OCI-LY7 (cell line): ENCODE measurements around the gene ANKH. TPM values are rescaled to one million over a fixed set of nuclear protein-coding genes. Genes with fewer than 3 reads are reported as not detected.

Experiments
- BruUV-seq: library from RNA; stranded (reverse); fragments of 400-500 nt; replicated peaks from 2 replicates; lab custom pipeline; 2021; lab: Mats Ljungman, UMichigan
- CTCF ChIA-PET: fragments of 300-600 bp; sonication (Branson Sonifier 250); formaldehyde crosslinking; loops from one replicate; lab custom pipeline; 2022; ENCODE audit warnings: antibody characterized with exemption; ENCODE audit not compliant: unreplicated experiment; lab: Charles Lee
- POLR2A ChIA-PET: fragments of 300-600 bp; sonication (Branson Sonifier 250); formaldehyde crosslinking; loops from one replicate; lab custom pipeline; 2022; ENCODE audit warnings: antibody characterized with exemption; lab: Charles Lee
- DNase-seq: peaks from one replicate; pipeline ENCODE4 v3.0.0-alpha.2; 2015; ENCODE audit warnings: low spot score
- H2AFZ ChIP-seq: fragments of 200-600 bp; sonication (generic), shearing (Covaris generic); 2 replicates; pipeline ENCODE4 v1.6.1; 2014; ENCODE audit warnings: mild to moderate bottlenecking, antibody characterized with exemption, low read length, moderate library complexity
- H3K27ac ChIP-seq: fragments of 200-600 bp; sonication (generic); 2 replicates; pipeline ENCODE4 v1.5.1; 2014; ENCODE audit warnings: mixed run types, low read depth, mild to moderate bottlenecking, moderate library complexity, low read length, inconsistent platforms; ENCODE audit not compliant: poor library complexity, severe bottlenecking
- H3K36me3 ChIP-seq: fragments of 200-600 bp; sonication (generic); 2 replicates; pipeline ENCODE4 v1.6.1; 2014; ENCODE audit warnings: mild to moderate bottlenecking, antibody characterized with exemption, low read length, moderate library complexity, mixed read lengths; ENCODE audit not compliant: insufficient read depth
- H3K4me1 ChIP-seq: fragments of 200-600 bp; sonication (generic); 2 replicates; pipeline ENCODE4 v1.5.1; 2014; ENCODE audit warnings: mild to moderate bottlenecking, low read length; ENCODE audit not compliant: insufficient read depth, poor library complexity, severe bottlenecking
- H3K4me2 ChIP-seq: fragments of 200-600 bp; sonication (generic); 2 replicates; pipeline ENCODE4 v1.6.1; 2014; ENCODE audit warnings: mild to moderate bottlenecking, low read length
- H3K4me3 ChIP-seq: fragments of 200-600 bp; sonication (generic); 2 replicates; pipeline ENCODE4 v1.5.1; 2014; ENCODE audit warnings: mild to moderate bottlenecking, low read depth, low read length; ENCODE audit not compliant: poor library complexity, severe bottlenecking
- H3K79me2 ChIP-seq: fragments of 200-600 bp; sonication (generic); 2 replicates; pipeline ENCODE4 v1.6.1; 2016; ENCODE audit warnings: low read depth, mild to moderate bottlenecking, low read length, moderate library complexity, mixed read lengths; ENCODE audit not compliant: insufficient read depth
- H3K9me2 ChIP-seq: fragments of 200-600 bp; sonication (generic); 2 replicates; pipeline ENCODE4 v1.6.1; 2016; ENCODE audit warnings: mild to moderate bottlenecking, low read length, mixed read lengths; ENCODE audit not compliant: insufficient read depth
- H3K9me3 ChIP-seq: fragments of 200-600 bp; sonication (generic); 2 replicates; pipeline ENCODE4 v1.6.1; 2014; ENCODE audit warnings: mild to moderate bottlenecking, mixed run types, low read length, mixed read lengths
- H4K20me1 ChIP-seq: fragments of 200-600 bp; sonication (generic); 2 replicates; pipeline ENCODE4 v1.6.1; 2014; ENCODE audit warnings: mild to moderate bottlenecking, antibody characterized with exemption, low read length, moderate library complexity, mixed read lengths; ENCODE audit not compliant: insufficient read depth
- EZH2phosphoT487 ChIP-seq: fragments of 200-600 bp; sonication (generic); IDR thresholded peaks from 2 replicates; pipeline ENCODE4 v1.6.1; 2018; ENCODE audit warnings: low read depth, borderline replicate concordance, mild to moderate bottlenecking, mixed run types, antibody characterized with exemption, low read length, moderate library complexity, mixed read lengths
- intact Hi-C: fragments of 100-400 bp; cut with micrococcal nuclease; formaldehyde crosslinking; loops from one replicate; pipeline ENCODE4 v1.10.0; 2022; ENCODE audit not compliant: unreplicated experiment
- total RNA-seq, 2 experiments: library from RNA; depleted of rRNA in 1 of 2; stranded (reverse); fragments of >200 nt in 1 of 2; shearing (Covaris generic) in 1 of 2; gene quantifications; 2 replicates each; pipeline ENCODE4 v1.2.3, GENCODE V29; 2014 to 2022
- TF ChIP-seq, protein P1 (sequence below): fragments of 200-600 bp; sonication (generic); conservative IDR thresholded peaks from 2 replicates; pipeline ENCODE4 v1.5.1; 2014; ENCODE audit warnings: mild to moderate bottlenecking, antibody characterized with exemption, low read length, moderate library complexity, mixed read lengths

ANKH gene
- total RNA-seq, 2 experiments from 2014 or later: 23.1 to 80.4 TPM

GRCh38 chr5:14665949-14666348 is 205.6 kb downstream of the ANKH start:
- ChIA-PET CTCF (no interaction called here), POLR2A (interaction anchor here (1.0 to 2.6 kb wide), 3 partner anchors 9 to 41 kb away, joined by 5 to 9 read pairs (median 9); no protein-coding TSS in a partner anchor)
- H3K4me1 ChIP-seq: peaks cover 72% of the 10 kb centered on the region
- no TSS peak for BruUV-seq
- TF ChIP-seq EZH2phosphoT487: no peak
- TF ChIP-seq, protein P1, sequence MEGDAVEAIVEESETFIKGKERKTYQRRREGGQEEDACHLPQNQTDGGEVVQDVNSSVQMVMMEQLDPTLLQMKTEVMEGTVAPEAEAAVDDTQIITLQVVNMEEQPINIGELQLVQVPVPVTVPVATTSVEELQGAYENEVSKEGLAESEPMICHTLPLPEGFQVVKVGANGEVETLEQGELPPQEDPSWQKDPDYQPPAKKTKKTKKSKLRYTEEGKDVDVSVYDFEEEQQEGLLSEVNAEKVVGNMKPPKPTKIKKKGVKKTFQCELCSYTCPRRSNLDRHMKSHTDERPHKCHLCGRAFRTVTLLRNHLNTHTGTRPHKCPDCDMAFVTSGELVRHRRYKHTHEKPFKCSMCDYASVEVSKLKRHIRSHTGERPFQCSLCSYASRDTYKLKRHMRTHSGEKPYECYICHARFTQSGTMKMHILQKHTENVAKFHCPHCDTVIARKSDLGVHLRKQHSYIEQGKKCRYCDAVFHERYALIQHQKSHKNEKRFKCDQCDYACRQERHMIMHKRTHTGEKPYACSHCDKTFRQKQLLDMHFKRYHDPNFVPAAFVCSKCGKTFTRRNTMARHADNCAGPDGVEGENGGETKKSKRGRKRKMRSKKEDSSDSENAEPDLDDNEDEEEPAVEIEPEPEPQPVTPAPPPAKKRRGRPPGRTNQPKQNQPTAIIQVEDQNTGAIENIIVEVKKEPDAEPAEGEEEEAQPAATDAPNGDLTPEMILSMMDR: peak; percentile 39; the same call in 1 of the 2 replicates
- H4K20me1 ChIP-seq: peaks cover 36% of the 10 kb centered on the region
- H3K4me3 ChIP-seq: peak overlapping the region; percentile 87
- H3K4me2 ChIP-seq: peak overlapping the region; percentile 97
- H2AFZ ChIP-seq: no peak overlapping the region
- intact Hi-C loops: loop anchor here (5.0 to 10.0 kb wide), 3 partner anchors 444 to 1799 kb away; partner anchors contain the start of gene ZNF622
- H3K9me2 ChIP-seq: no peaks in the 10 kb centered on the region
- H3K9me3 ChIP-seq: no peaks in the 10 kb centered on the region
- peaks cover 37% of the 10 kb centered on the region for H3K36me3 ChIP-seq
- H3K27ac ChIP-seq: peak overlapping the region; percentile 90
- DNase-seq: peak; percentile 87
- peaks cover 75% of the 10 kb centered on the region for H3K79me2 ChIP-seq

DNA sequence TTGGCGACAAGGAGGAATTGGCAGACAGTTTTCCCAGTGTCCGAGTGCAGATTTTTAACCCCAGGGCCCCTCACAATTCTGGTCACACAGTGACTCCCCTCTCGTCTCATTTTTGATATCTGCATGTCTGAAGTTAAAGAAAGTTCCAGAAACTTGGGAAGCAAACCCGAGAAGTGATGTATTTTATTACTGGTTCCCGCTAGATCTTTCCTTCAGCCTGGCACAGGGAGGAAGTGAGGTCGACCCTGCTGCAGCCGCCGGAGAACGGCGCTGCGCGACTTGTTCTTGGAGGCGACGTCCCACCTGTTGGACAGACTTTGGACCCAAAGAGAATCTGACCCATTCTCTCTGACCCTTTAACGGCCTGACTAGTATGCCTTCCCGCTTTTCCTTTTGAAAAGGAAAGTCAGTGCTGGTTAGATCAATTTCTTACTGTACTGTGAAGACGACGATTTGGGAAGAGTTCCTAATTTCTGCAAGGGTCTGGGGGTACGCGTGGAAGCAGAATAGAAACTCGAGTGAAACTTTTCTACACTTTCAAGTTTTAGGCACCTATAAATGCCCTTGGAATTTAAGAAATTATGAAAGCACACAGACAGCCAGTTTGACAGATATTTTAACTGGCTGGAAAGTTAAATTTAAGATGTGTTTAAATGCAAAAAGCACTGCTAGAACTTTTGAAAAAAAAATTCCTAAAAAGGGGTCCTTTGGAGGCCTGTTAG is 206.3 kb downstream of the ANKH start:
- CTCF ChIA-PET: no interaction called here
- peak; percentile 54 for DNase-seq
- Histone ChIP-seq H3K79me2 (peaks cover 68% of the 10 kb centered on the region), H4K20me1 (peaks cover 36% of the 10 kb centered on the region), H3K9me2 (no peaks in the 10 kb centered on the region), H3K9me3 (no peaks in the 10 kb centered on the region), H3K4me2 (peak overlapping the region; percentile 97), H3K36me3 (peaks cover 37% of the 10 kb centered on the region), H3K4me3 (peak overlapping the region; percentile 87), H2AFZ (no peak overlapping the region; the same call in 1 of the 2 replicates), H3K4me1 (peaks cover 72% of the 10 kb centered on the region), H3K27ac (peak overlapping the region; percentile 90)
- TSS peak; percentile 58 for BruUV-seq
- no peak for TF ChIP-seq EZH2phosphoT487
- TF ChIP-seq, protein P1: 0 out of 2 replicates have a peak, but pooled peaks have one; percentile 16
- intact Hi-C loops: loop anchor here (5.0 to 10.0 kb wide), 3 partner anchors 443 to 1800 kb away; partner anchors contain the start of gene ZNF622
- POLR2A ChIA-PET: interaction anchor here (2.6 kb wide), 1 partner anchor 42 kb away, joined by 9 read pairs; no protein-coding TSS in a partner anchor
